OCI-LY7 (cell line): ENCODE data around the gene CLDN19.

Experiments
- CTCF ChIP-seq: fragments of 200-600 bp; sonication (generic); conservative IDR thresholded peaks from 2 replicates; pipeline ENCODE4 v1.5.1; 2014; ENCODE audit warnings: mild to moderate bottlenecking, antibody characterized with exemption, low read length, moderate library complexity, mixed read lengths
- EZH2phosphoT487 ChIP-seq: fragments of 200-600 bp; sonication (generic); IDR thresholded peaks from 2 replicates; pipeline ENCODE4 v1.6.1; 2018; ENCODE audit warnings: low read depth, borderline replicate concordance, mild to moderate bottlenecking, mixed run types, antibody characterized with exemption, low read length, moderate library complexity, mixed read lengths

GRCh38 chr1:42746436-42747105 is 6.5 kb upstream of the CLDN19 start:
- TF ChIP-seq CTCF, result no peak
- no peak for TF ChIP-seq EZH2phosphoT487
